ENCODE results near the gene QSOX1. TPM values are rescaled to one million over a fixed set of nuclear protein-coding genes. Genes with fewer than 3 reads are reported as not detected.
A peak's percentile ranks its signal among the peaks of the same experiment; 100 is the strongest.

QSOX1 gene
- total RNA-seq, 2 donors from 2014 or later, result 395 to 450 TPM

GRCh38 chr1:180156631-180157091 is 2.0 kb downstream of the QSOX1 start:
- H3K27me3 ChIP-seq, result no peaks in the 10 kb centered on the region
- DNase-seq, result no peak
- H3K27ac ChIP-seq, result peak overlapping the region; percentile 88
- H3K4me1 ChIP-seq, result peaks cover 31% of the 10 kb centered on the region
- H3K4me3 ChIP-seq, result peak overlapping the region; percentile 100
- H3K9ac ChIP-seq (ENCODE audit: low read depth in 2 of 2, low read length in 2 of 2), result peak overlapping the region in 1 of 2 donors; percentile 52
- no peaks in the 10 kb centered on the region for H3K36me3 ChIP-seq
- intact Hi-C loops (cut with DNase I), result no loop called here
- no peak for TF ChIP-seq CTCF (IDR thresholded peaks at IDR 0.05)
- no peaks in the 10 kb centered on the region for H3K9me3 ChIP-seq

GRCh38 chr1:180157108-180157507 is 2.4 kb downstream of the QSOX1 start:
- no peak for TF ChIP-seq CTCF (IDR thresholded peaks at IDR 0.05)
- no peaks in the 10 kb centered on the region for H3K9me3 ChIP-seq
- H3K36me3 ChIP-seq, result no peaks in the 10 kb centered on the region
- H3K4me3 ChIP-seq, result peak overlapping the region; percentile 14
- peak overlapping the region in 1 of 2 donors; percentile 52 for H3K9ac ChIP-seq (ENCODE audit: low read depth in 2 of 2, low read length in 2 of 2)
- peak overlapping the region; percentile 88 for H3K27ac ChIP-seq
- H3K27me3 ChIP-seq, result no peaks in the 10 kb centered on the region
- intact Hi-C loops (cut with DNase I), result no loop called here
- DNase-seq, result peak; percentile 41
- H3K4me1 ChIP-seq, result peaks cover 31% of the 10 kb centered on the region

DNA sequence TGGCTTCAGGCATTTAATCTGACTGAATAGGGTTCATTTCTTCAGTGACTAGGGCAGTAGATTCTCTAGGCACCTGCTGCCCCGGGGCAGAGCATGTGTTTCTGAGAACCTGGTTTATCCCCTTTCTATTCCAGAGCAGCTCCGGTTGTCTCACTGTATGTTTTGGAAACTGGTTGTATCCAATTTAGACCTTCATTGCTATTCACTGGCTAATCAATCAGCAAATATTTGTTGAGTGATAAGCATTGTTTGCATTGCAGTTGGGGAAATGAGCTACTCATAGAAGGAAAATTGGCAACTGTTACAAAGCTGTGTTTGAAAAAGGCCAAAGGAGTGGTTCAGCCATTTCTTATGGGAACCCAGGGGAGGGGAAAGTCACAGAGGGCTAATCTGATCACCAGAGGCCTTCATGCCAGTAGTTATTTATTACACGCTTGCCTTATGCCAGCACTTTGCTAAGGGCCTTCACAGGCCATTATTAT is 2.9 kb downstream of the QSOX1 start:
- peak overlapping the region; percentile 14 for H3K4me3 ChIP-seq
- DNase-seq, result peak; percentile 69
- H3K4me1 ChIP-seq, result peaks cover 35% of the 10 kb centered on the region
- no peaks in the 10 kb centered on the region for H3K27me3 ChIP-seq
- peak overlapping the region; percentile 88 for H3K27ac ChIP-seq
- H3K9me3 ChIP-seq, result no peaks in the 10 kb centered on the region
- no peaks in the 10 kb centered on the region for H3K36me3 ChIP-seq
- H3K9ac ChIP-seq (ENCODE audit: low read depth in 2 of 2, low read length in 2 of 2), result peak overlapping the region in 1 of 2 donors; percentile 52
- intact Hi-C loops (cut with DNase I), result no loop called here
- TF ChIP-seq CTCF (IDR thresholded peaks at IDR 0.05), result no peak

DNA sequence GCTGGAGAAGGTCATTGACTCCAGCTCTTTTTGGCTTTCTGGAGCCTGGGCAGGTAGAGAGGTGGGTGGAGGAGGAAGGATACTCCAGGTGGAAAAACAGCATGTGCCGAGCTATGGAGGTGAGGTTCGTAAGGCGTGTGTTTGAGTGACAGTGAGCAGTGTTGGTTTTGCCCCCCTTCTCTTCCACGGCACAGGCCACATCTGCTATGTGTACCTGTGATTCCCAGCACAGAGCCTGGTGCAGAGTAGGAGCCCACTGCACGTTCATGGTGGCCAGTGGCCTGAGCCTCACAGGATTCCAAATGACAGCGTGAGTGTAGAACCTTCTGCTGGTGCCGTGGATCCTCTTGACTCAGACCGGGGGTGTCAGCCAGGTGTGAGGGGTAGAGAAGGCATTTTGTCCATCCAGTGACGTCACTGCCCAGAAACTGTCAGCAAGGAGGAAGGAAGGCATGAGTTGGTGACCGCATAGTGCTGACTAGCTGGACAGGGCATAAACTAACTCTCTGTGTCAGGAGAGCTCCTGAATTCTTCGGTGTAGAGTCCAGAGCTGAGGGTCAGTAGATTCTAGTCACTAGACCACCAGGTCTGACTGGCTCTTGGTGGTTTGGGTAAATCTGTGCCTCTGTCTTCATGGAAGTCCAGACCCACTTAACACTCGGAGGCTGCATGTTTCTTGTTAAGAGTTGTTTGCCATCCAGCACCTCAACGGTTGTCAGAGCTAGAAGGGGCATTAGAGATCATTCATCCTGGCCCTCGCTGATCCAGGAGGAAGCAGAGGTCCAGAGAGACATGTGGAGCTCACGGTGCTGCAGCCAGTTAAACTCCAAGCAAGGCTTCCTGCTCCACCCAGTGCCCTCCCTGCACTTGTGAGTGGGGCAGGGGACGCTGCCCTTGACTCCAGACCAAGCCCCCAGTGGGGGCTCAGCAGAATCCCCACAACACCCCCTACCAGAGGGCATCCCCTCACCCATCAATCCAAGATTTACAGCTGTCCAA is 3.8 kb downstream of the QSOX1 start:
- peak overlapping the region; percentile 88 for H3K27ac ChIP-seq
- no peak for TF ChIP-seq CTCF (IDR thresholded peaks at IDR 0.05)
- H3K4me1 ChIP-seq, result peaks cover 36% of the 10 kb centered on the region
- H3K27me3 ChIP-seq, result no peaks in the 10 kb centered on the region
- intact Hi-C loops (cut with DNase I), result no loop called here
- H3K9me3 ChIP-seq, result no peaks in the 10 kb centered on the region
- no peak overlapping the region for H3K4me3 ChIP-seq
- H3K36me3 ChIP-seq, result no peaks in the 10 kb centered on the region
- peak; percentile 56 for DNase-seq
- H3K9ac ChIP-seq (ENCODE audit: low read depth in 2 of 2, low read length in 2 of 2), result peak overlapping the region in 1 of 2 donors; percentile 52

- Histone ChIP-seq H3K4me1 (peaks cover 36% of the 10 kb centered on the region), H3K36me3 (no peaks in the 10 kb centered on the region)
These were observed 5.7 kb downstream of the QSOX1 start for GRCh38 chr1:180160357-180160756.

More at GRCh38 chr1:180160357-180160756, 5.7 kb downstream of the QSOX1 start:
- no peak overlapping the region for H3K27ac ChIP-seq
- intact Hi-C loops (cut with DNase I), result no loop called here
- H3K4me3 ChIP-seq, result no peak overlapping the region
- TF ChIP-seq CTCF (IDR thresholded peaks at IDR 0.05), result no peak
- H3K9me3 ChIP-seq, result no peaks in the 10 kb centered on the region
- no peak for DNase-seq
- H3K9ac ChIP-seq (ENCODE audit: low read depth in 2 of 2, low read length in 2 of 2), result no peak overlapping the region
- no peaks in the 10 kb centered on the region for H3K27me3 ChIP-seq
